H1 (cell line): ENCODE measurements around the gene TFCP2. TPM values are rescaled to one million over a fixed set of nuclear protein-coding genes. Genes with fewer than 3 reads are reported as not detected.

Experiments used
- CTCF ChIA-PET: fragments of 300-600 bp; sonication (Branson Sonifier 250); formaldehyde crosslinking; loops from one replicate; lab custom pipeline; 2021; ENCODE audit not compliant: partially characterized antibody; lab: Charles Lee
- POLR2A ChIA-PET: fragments of 300-600 bp; sonication (Branson Sonifier 250); formaldehyde crosslinking; loops from one replicate; lab custom pipeline; 2021; ENCODE audit warnings: inconsistent platforms; ENCODE audit not compliant: partially characterized antibody; lab: Charles Lee
- DNase-seq, 2 experiments: peaks; one replicate each; pipeline versions ENCODE4 v3.0.0 to v3.0.0-alpha.2; 2010 to 2022; ENCODE audit warnings: low spot score in 2 of 2, low read depth in 1 of 2, mixed read lengths in 1 of 2
- FAIRE-seq: peaks from 2 replicates; lab custom pipeline; 2011; peaks lifted over from hg19 to GRCh38; lab: Jason Lieb, UNC
- H2AFZ ChIP-seq: 2 replicates; pipeline ENCODE4 v1.8.1; 2012; ENCODE audit warnings: low read length, inconsistent platforms
- H2AK5ac ChIP-seq: 2 replicates; pipeline ENCODE4 v1.6.1; 2013; ENCODE audit warnings: low read depth, low read length
- H2BK120ac ChIP-seq: replicated peaks from 2 replicates; pipeline ENCODE3; 2013; ENCODE audit warnings: low read depth, low read length, inconsistent platforms
- H2BK12ac ChIP-seq: 2 replicates; pipeline ENCODE4 v1.6.1; 2013; ENCODE audit warnings: low read depth, low read length
- H2BK15ac ChIP-seq: 2 replicates; pipeline ENCODE4 v1.6.1; 2013; ENCODE audit warnings: low read length
- H2BK20ac ChIP-seq: 2 replicates; pipeline ENCODE4 v1.6.1; 2013; ENCODE audit warnings: low read length
- H2BK5ac ChIP-seq: 2 replicates; pipeline ENCODE4 v1.6.1; 2013; ENCODE audit warnings: low read depth, low read length
- H3K14ac ChIP-seq: 2 replicates; pipeline ENCODE4 v1.6.1; 2013; ENCODE audit warnings: inconsistent platforms; ENCODE audit not compliant: insufficient read length
- H3K18ac ChIP-seq: 2 replicates; pipeline ENCODE4 v1.6.1; 2013; ENCODE audit warnings: low read length; ENCODE audit errors: extremely low read depth
- H3K23ac ChIP-seq: 2 replicates; pipeline ENCODE4 v1.6.1; 2013; ENCODE audit warnings: inconsistent platforms; ENCODE audit not compliant: insufficient read length
- H3K23me2 ChIP-seq: 2 replicates; pipeline ENCODE4 v1.6.1; 2013; ENCODE audit warnings: low read depth, low read length
- H3K27ac ChIP-seq: 2 replicates; pipeline ENCODE4 v1.6.1; 2011; ENCODE audit warnings: low read depth, low read length, inconsistent platforms
- H3K27me3 ChIP-seq, 4 experiments: replicated peaks in 1 of 4; 1 replicate in 1 of 4; 2 replicates in 3 of 4; pipeline versions ENCODE4 v1.6.1 to v1.8.1; 2011 to 2013; ENCODE audit warnings: low read length in 3 of 4, mild to moderate bottlenecking in 3 of 4, inconsistent platforms in 2 of 4, mixed read lengths in 2 of 4, moderate library complexity in 1 of 4; ENCODE audit not compliant: control insufficient read depth in 3 of 4, insufficient read depth in 3 of 4; ENCODE audit errors: extremely low read depth in 1 of 4
- H3K36me3 ChIP-seq, 4 experiments: 2 replicates each; pipeline versions ENCODE4 v1.6.1 to v1.8.1; 2011 to 2013; ENCODE audit warnings: mild to moderate bottlenecking in 4 of 4, low read length in 3 of 4, moderate library complexity in 2 of 4, control low read depth in 1 of 4, inconsistent platforms in 1 of 4; ENCODE audit not compliant: insufficient read depth in 4 of 4, control insufficient read depth in 2 of 4
- H3K4ac ChIP-seq: replicated peaks from 2 replicates; pipeline ENCODE3; 2013; ENCODE audit warnings: low read length, low read depth, mixed read lengths, inconsistent platforms; ENCODE audit not compliant: insufficient read length
- H3K4me1 ChIP-seq, 4 experiments: replicated peaks in 1 of 4; 1 replicate in 1 of 4; 2 replicates in 3 of 4; pipeline versions ENCODE4 v1.6.1 to v1.8.1; 2011 to 2013; ENCODE audit warnings: low read length in 3 of 4, inconsistent platforms in 2 of 4, mixed read lengths in 1 of 4; ENCODE audit not compliant: insufficient read depth in 4 of 4, control insufficient read depth in 3 of 4
- H3K4me2 ChIP-seq, 2 experiments: 2 replicates each; pipeline versions ENCODE4 v1.6.1 to v1.8.1; 2011 to 2013; ENCODE audit warnings: low read depth in 2 of 2, low read length in 2 of 2, control low read depth in 1 of 2, inconsistent platforms in 1 of 2, mild to moderate bottlenecking in 1 of 2; ENCODE audit not compliant: insufficient read depth in 1 of 2
- H3K4me3 ChIP-seq, 4 experiments: fragments of 200-600, 300-600 bp in 1 of 4; sonication (generic), shearing (Covaris generic), sonication (Bioruptor Twin) in 1 of 4; 2 replicates each; pipeline versions ENCODE4 v1.5.1 to v1.8.1; 2011 to 2016; ENCODE audit warnings: low read length in 4 of 4, low read depth in 3 of 4, control low read depth in 2 of 4, inconsistent platforms in 2 of 4, mild to moderate bottlenecking in 2 of 4, mixed read lengths in 1 of 4, moderate library complexity in 1 of 4; ENCODE audit not compliant: insufficient read depth in 2 of 4; ENCODE audit errors: extremely low read depth in 1 of 4
- H3K56ac ChIP-seq: replicated peaks from 2 replicates; pipeline ENCODE3; 2013; ENCODE audit warnings: low read depth, mild to moderate bottlenecking, mixed read lengths, low read length, inconsistent platforms; ENCODE audit not compliant: insufficient read length
- H3K79me1 ChIP-seq: 2 replicates; pipeline ENCODE4 v1.6.1; 2013; ENCODE audit warnings: low read depth, low read length, control low read depth
- H3K79me2 ChIP-seq, 2 experiments: 2 replicates each; pipeline versions ENCODE4 v1.6.1 to v1.8.1; 2012 to 2013; ENCODE audit warnings: low read length in 2 of 2, mild to moderate bottlenecking in 2 of 2, inconsistent platforms in 1 of 2; ENCODE audit not compliant: insufficient read depth in 2 of 2, control insufficient read depth in 1 of 2
- H3K9ac ChIP-seq, 4 experiments: replicated peaks in 1 of 4; 1 replicate in 1 of 4; 2 replicates in 3 of 4; pipeline versions ENCODE4 v1.6.1 to v1.8.1; 2011 to 2013; ENCODE audit warnings: low read depth in 3 of 4, low read length in 3 of 4, control low read depth in 2 of 4, mild to moderate bottlenecking in 2 of 4, moderate library complexity in 2 of 4, inconsistent platforms in 1 of 4; ENCODE audit errors: extremely low read depth in 1 of 4
- H3K9me3 ChIP-seq, 2 experiments: 2 replicates each; pipeline versions ENCODE4 v1.6.1 to v1.8.1; 2012 to 2013; ENCODE audit warnings: mild to moderate bottlenecking in 2 of 2, moderate library complexity in 2 of 2, control low read depth in 1 of 2, inconsistent platforms in 1 of 2, low read depth in 1 of 2, low read length in 1 of 2, mixed read lengths in 1 of 2; ENCODE audit not compliant: insufficient read depth in 2 of 2
- H4K20me1 ChIP-seq, 2 experiments: replicated peaks in 1 of 2; 2 replicates each; pipeline versions ENCODE3 to v1.8.1; 2011 to 2013; ENCODE audit warnings: inconsistent platforms in 2 of 2, low read length in 2 of 2, mild to moderate bottlenecking in 1 of 2; ENCODE audit not compliant: insufficient read depth in 2 of 2, control insufficient read depth in 1 of 2
- H4K5ac ChIP-seq: 2 replicates; pipeline ENCODE4 v1.6.1; 2013; ENCODE audit warnings: low read length, low read depth, mixed read lengths, inconsistent platforms; ENCODE audit not compliant: insufficient read length
- H4K8ac ChIP-seq: 2 replicates; pipeline ENCODE4 v1.8.0; 2013; ENCODE audit warnings: mild to moderate bottlenecking, moderate library complexity, low read length, inconsistent platforms; ENCODE audit not compliant: insufficient read depth; ENCODE audit errors: extremely low read depth
- H4K91ac ChIP-seq: replicated peaks from 2 replicates; pipeline ENCODE3; 2013; ENCODE audit warnings: low read length, mixed read lengths, inconsistent platforms; ENCODE audit not compliant: insufficient read length
- CBX5 ChIP-seq: fragments of 300-800, 300-1000 bp; sonication (generic); IDR thresholded peaks from 2 replicates; pipeline ENCODE4 v1.7.1; 2016; ENCODE audit warnings: antibody characterized with exemption, low read length, low read depth
- CBX8 ChIP-seq: fragments of 300-800, 300-1000 bp; sonication (generic); IDR thresholded peaks from 2 replicates; pipeline ENCODE4 v1.7.1; 2016; ENCODE audit warnings: low read depth, low read length, borderline replicate concordance
- CHD1 ChIP-seq: IDR thresholded peaks from 2 replicates; pipeline ENCODE4 v1.6.1; 2012; ENCODE audit warnings: low read depth, low read length, improper control_type of control experiment
- CREB1 ChIP-seq: IDR thresholded peaks from 2 replicates; pipeline ENCODE4 v1.6.1; 2012; ENCODE audit warnings: inconsistent platforms
- GTF2F1 ChIP-seq: IDR thresholded peaks from 2 replicates; pipeline ENCODE4 v1.6.1; 2012; ENCODE audit warnings: low read depth, low read length, improper control_type of control experiment, borderline replicate concordance
- KDM4A ChIP-seq: IDR thresholded peaks from one replicate; pipeline ENCODE4 v1.7.1; 2012; ENCODE audit warnings: low read depth, mild to moderate bottlenecking, moderate library complexity, low read length, inconsistent platforms; ENCODE audit not compliant: severe bottlenecking
- POLR2AphosphoS5 ChIP-seq: IDR thresholded peaks from 2 replicates; pipeline ENCODE4 v1.6.1; 2011; ENCODE audit warnings: low read depth, low read length
- RBBP5 ChIP-seq: IDR thresholded peaks from 2 replicates; pipeline ENCODE4 v1.7.1; 2012; ENCODE audit warnings: low read depth, mild to moderate bottlenecking, inconsistent platforms, low read length, moderate library complexity, borderline replicate concordance
- SP1 ChIP-seq: IDR thresholded peaks from 2 replicates; pipeline ENCODE4 v1.6.1; 2011; ENCODE audit warnings: low read depth, low read length
- ZNF274 ChIP-seq: IDR thresholded peaks from 2 replicates; pipeline ENCODE4 v1.7.0; 2012; ENCODE audit warnings: low read length, borderline replicate concordance; ENCODE audit errors: extremely low read depth
- WGBS, 2 experiments: shearing (Covaris generic) in 1 of 2; methylation state at CpG; one replicate each; pipeline versions ENCODE4 v1.1.6 to v1.1.7; 2013 to 2015; ENCODE audit warnings: low lambda C conversion rate in 2 of 2, mixed read lengths in 2 of 2, inconsistent platforms in 1 of 2, low coverage in 1 of 2, missing lambda C conversion rate in 1 of 2; ENCODE audit not compliant: insufficient replicate concordance in 2 of 2, insufficient coverage in 1 of 2, insufficient read length in 1 of 2; ENCODE audit errors: extremely low coverage in 1 of 2, missing lambda C conversion rate in 1 of 2; 5-methylcytosine and 5-hydroxymethylcytosine counted together
- polyA plus RNA-seq, 7 experiments: library from polyadenylated mRNA; depleted of rRNA in 3 of 7; stranded (reverse) in 5 of 7; unstranded in 2 of 7; fragments of >200 nt in 5 of 7; fragments of 200-250 nt in 2 of 7; gene quantifications; 1 replicate in 5 of 7; 2 replicates in 1 of 7; 4 replicates in 1 of 7; pipeline versions ENCODE4 v1.2.1 to v1.2.3, GENCODE V29; 2011 to 2013; ENCODE audit warnings: missing spikeins in 2 of 7, mixed read lengths in 2 of 7
- total RNA-seq: library from RNA; stranded (reverse); fragmentation: NEBNext Ultra II Directional; extraction: Animal tissue kit (Norgen Biotek cat#: 25700); gene quantifications from 2 replicates; pipeline ENCODE4 v1.2.1, GENCODE V29; 2021
- TF ChIP-seq, protein P1 (sequence below): IDR thresholded peaks from 2 replicates; pipeline ENCODE4 v1.6.1; 2012; ENCODE audit warnings: inconsistent platforms
- TF ChIP-seq, protein P2 (sequence below): IDR thresholded peaks from 2 replicates; pipeline ENCODE4 v1.6.1; 2011; ENCODE audit warnings: low read depth, mild to moderate bottlenecking, low read length; ENCODE audit not compliant: insufficient read depth

Gene TFCP2
- total and polyA plus RNA-seq, 2 of the 8 experiments (the other 6 are each of a cell fraction or from before 2014, with no cell fraction given) = 19.8 to 49.2 TPM

DNA sequence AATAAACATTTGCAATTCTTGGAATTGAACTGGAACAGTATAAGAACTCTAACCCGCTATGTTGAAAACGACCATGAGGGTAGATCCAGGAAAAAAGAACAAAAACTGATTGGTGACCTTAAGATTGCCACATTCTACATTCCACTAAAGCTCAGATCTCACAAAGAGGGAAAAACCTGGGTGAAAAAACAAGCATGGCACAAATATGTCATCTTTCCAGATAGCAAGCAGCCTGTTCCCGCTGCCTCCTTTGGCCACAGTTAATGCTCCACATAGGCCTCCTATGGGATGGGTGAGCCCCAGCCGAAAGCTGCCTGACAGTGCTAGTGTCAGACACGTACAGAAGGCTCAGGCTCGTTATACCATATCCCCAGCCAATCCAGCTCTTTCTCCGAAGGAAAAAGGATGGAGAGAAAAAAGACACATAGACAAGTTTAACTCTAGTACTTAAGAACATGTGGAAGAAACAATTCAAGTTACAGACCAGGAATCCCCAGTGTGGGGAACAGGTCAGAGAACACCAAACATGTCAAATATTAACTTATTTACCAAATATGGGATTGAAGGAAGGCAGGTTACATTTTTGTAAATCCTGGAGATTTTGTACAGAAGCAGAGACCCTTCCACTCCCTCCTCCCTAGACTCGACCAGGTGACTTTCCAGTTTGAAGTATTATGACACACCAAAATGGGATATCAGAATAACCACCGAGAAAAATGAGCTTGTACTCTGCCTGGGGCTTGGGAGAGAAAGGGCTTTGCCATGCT, 110.1 kb downstream of the TFCP2 start:
- Histone ChIP-seq H3K14ac (no peak overlapping the region), H3K36me3 (peaks cover 20 to 81% (median 52%) of the 10 kb centered on the region in 4 experiments), H3K4me2 (no peak overlapping the region), H3K9ac (no peak overlapping the region), H3K4me3 (no peak overlapping the region), H3K23me2 (no peaks in the 10 kb centered on the region), H2AK5ac (no peak overlapping the region), H2BK15ac (no peak overlapping the region), H3K27ac (no peak overlapping the region), H3K56ac (no peak overlapping the region), H4K20me1 (peaks cover 2 to 4% of the 10 kb centered on the region in 2 experiments), H3K4ac (no peak overlapping the region), H2BK20ac (no peak overlapping the region), H4K91ac (no peak overlapping the region), H3K9me3 (no peaks in the 10 kb centered on the region), H4K8ac (no peak overlapping the region), H3K4me1 (no peaks in the 10 kb centered on the region), H2BK120ac (no peak overlapping the region), H3K23ac (no peak overlapping the region), H3K18ac (no peak overlapping the region), H3K79me1 (no peaks in the 10 kb centered on the region), H3K27me3 (no peaks in the 10 kb centered on the region), H4K5ac (no peak overlapping the region), H2BK12ac (no peak overlapping the region), H2BK5ac (no peak overlapping the region), H3K79me2 (no peaks in the 10 kb centered on the region), H2AFZ (no peak overlapping the region)
- WGBS, 2 experiments = 93% methylated on average over 9 of the region's 9 CpGs; no CpG with 5 or more reads in 1 of the 2 experiments
- FAIRE-seq = no peak
- no peak for DNase-seq
- TF ChIP-seq, protein P1, sequence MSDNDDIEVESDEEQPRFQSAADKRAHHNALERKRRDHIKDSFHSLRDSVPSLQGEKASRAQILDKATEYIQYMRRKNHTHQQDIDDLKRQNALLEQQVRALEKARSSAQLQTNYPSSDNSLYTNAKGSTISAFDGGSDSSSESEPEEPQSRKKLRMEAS = no peak
- TF ChIP-seq GTF2F1 = no peak
- TF ChIP-seq, protein P2, sequence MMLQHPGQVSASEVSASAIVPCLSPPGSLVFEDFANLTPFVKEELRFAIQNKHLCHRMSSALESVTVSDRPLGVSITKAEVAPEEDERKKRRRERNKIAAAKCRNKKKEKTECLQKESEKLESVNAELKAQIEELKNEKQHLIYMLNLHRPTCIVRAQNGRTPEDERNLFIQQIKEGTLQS = no peak
- no peak for TF ChIP-seq KDM4A
- TF ChIP-seq ZNF274 = no peak
- TF ChIP-seq SP1 = no peak
- TF ChIP-seq CHD1 = no peak
- no peak for TF ChIP-seq CBX5
- no peak for TF ChIP-seq CBX8
- TF ChIP-seq RBBP5 = no peak
- TF ChIP-seq POLR2AphosphoS5 = no peak
- no peak for TF ChIP-seq CREB1
- POLR2A ChIA-PET = interaction anchor here (0.9 to 1.9 kb wide), 4 partner anchors 9 to 20 kb away, joined by 3 to 17 read pairs (median 8); partner anchors contain the start of gene CSRNP2
- CTCF ChIA-PET = interaction anchor here (1.0 to 1.4 kb wide), 3 partner anchors 10 to 11 kb away, joined by 4 to 5 read pairs (median 4); no protein-coding TSS in a partner anchor
